ENCODE data around the gene ULBP3. TPM values are rescaled to one million over a fixed set of nuclear protein-coding genes. Genes with fewer than 3 reads are reported as not detected.
"Not testable (repeated sequence)": the region's sequence is repeated elsewhere in the genome, so short reads cannot be mapped to it uniquely, and the experiment has no call there.

Gene ULBP3
- total RNA-seq, 2 experiments from 2014 or later = not detected

- H3K27ac Mint-ChIP-seq; DNase-seq; H3K4me1 Mint-ChIP-seq (ENCODE audit: low read depth); CTCF ChIA-PET; H3K36me3 Mint-ChIP-seq (ENCODE audit: low read depth); H3K9me3 Mint-ChIP-seq; H3K4me3 Mint-ChIP-seq; intact Hi-C loops (cut with micrococcal nuclease): not testable (repeated sequence)
- peaks cover 47% of the 10 kb centered on the region for H3K27me3 Mint-ChIP-seq (ENCODE audit: low read depth)
Measured at GRCh38 chr6:150021870-150022269, 47.1 kb downstream of the ULBP3 start.

GRCh38 chr6:150018846-150019580 is 49.9 kb downstream of the ULBP3 start:
- Mint-ChIP-seq H3K27ac (no peak overlapping the region), H3K4me3 (no peak overlapping the region), H3K9me3 (no peaks in the 10 kb centered on the region), H3K27me3 (ENCODE audit: low read depth) (peaks cover 56% of the 10 kb centered on the region), H3K36me3 (ENCODE audit: low read depth) (no peaks in the 10 kb centered on the region), H3K4me1 (ENCODE audit: low read depth) (peaks cover 11% of the 10 kb centered on the region)
- intact Hi-C loops (cut with micrococcal nuclease) = no loop called here
- CTCF ChIA-PET = no interaction called here
- DNase-seq = no peak

- intact Hi-C loops (cut with micrococcal nuclease) = loop anchor here (1.0 to 2.0 kb wide), 5 partner anchors 12 to 183 kb away; no protein-coding TSS in a partner anchor
- H3K9me3 Mint-ChIP-seq; H3K36me3 Mint-ChIP-seq (ENCODE audit: low read depth); H3K27ac Mint-ChIP-seq; DNase-seq; H3K4me3 Mint-ChIP-seq: not testable (repeated sequence)
- Mint-ChIP-seq H3K27me3 (ENCODE audit: low read depth) (peaks cover 66% of the 10 kb centered on the region), H3K4me1 (ENCODE audit: low read depth) (peaks cover 14% of the 10 kb centered on the region)
- CTCF ChIA-PET = interaction anchor here (0.6 to 2.1 kb wide), 10 partner anchors 8 to 267 kb away, joined by 3 to 14 read pairs (median 4); partner anchors contain the start of gene RAET1L
Measured at GRCh38 chr6:150017186-150017521, 51.8 kb downstream of the ULBP3 start.

- no peaks in the 10 kb centered on the region for H3K9me3 Mint-ChIP-seq
- H3K4me1 Mint-ChIP-seq (ENCODE audit: low read depth) = peaks cover 14% of the 10 kb centered on the region
- CTCF ChIA-PET = interaction anchor here (0.6 to 2.1 kb wide), 11 partner anchors 9 to 266 kb away, joined by 3 to 14 read pairs (median 4); partner anchors contain the start of gene RAET1L
- intact Hi-C loops (cut with micrococcal nuclease) = loop anchor here (1.0 to 2.0 kb wide), 5 partner anchors 11 to 182 kb away; no protein-coding TSS in a partner anchor
- peaks cover 70% of the 10 kb centered on the region for H3K27me3 Mint-ChIP-seq (ENCODE audit: low read depth)
- no peaks in the 10 kb centered on the region for H3K36me3 Mint-ChIP-seq (ENCODE audit: low read depth)
- H3K4me3 Mint-ChIP-seq = no peak overlapping the region
- H3K27ac Mint-ChIP-seq = no peak overlapping the region
- peak; percentile 66 for DNase-seq
Measured at GRCh38 chr6:150016324-150017185, 52.4 kb downstream of the ULBP3 start.

GRCh38 chr6:150015281-150016001 is 53.5 kb downstream of the ULBP3 start:
- H3K9me3 Mint-ChIP-seq; CTCF ChIA-PET; H3K27ac Mint-ChIP-seq; H3K36me3 Mint-ChIP-seq (ENCODE audit: low read depth); H3K4me3 Mint-ChIP-seq: not testable (repeated sequence)
- peaks cover 72% of the 10 kb centered on the region for H3K27me3 Mint-ChIP-seq (ENCODE audit: low read depth)
- DNase-seq = peak; percentile 59
- peaks cover 14% of the 10 kb centered on the region for H3K4me1 Mint-ChIP-seq (ENCODE audit: low read depth)
- intact Hi-C loops (cut with micrococcal nuclease) = loop anchor here (2.0 kb wide), 1 partner anchor 55 kb away; no protein-coding TSS in a partner anchor

- intact Hi-C loops (cut with micrococcal nuclease); CTCF ChIA-PET; H3K4me3 Mint-ChIP-seq: not testable (repeated sequence)
Measured at GRCh38 chr6:150014623-150015280, 54.2 kb downstream of the ULBP3 start.

GRCh38 chr6:150013785-150014622 is 54.9 kb downstream of the ULBP3 start:
- H3K9me3 Mint-ChIP-seq; intact Hi-C loops (cut with micrococcal nuclease); CTCF ChIA-PET; H3K36me3 Mint-ChIP-seq (ENCODE audit: low read depth); DNase-seq; H3K27ac Mint-ChIP-seq; H3K4me3 Mint-ChIP-seq: not testable (repeated sequence)
- Mint-ChIP-seq H3K4me1 (ENCODE audit: low read depth) (peaks cover 14% of the 10 kb centered on the region), H3K27me3 (ENCODE audit: low read depth) (peaks cover 79% of the 10 kb centered on the region)

More at GRCh38 chr6:150014623-150015280, 54.2 kb downstream of the ULBP3 start:
- not testable (repeated sequence) for DNase-seq; H3K36me3 Mint-ChIP-seq (ENCODE audit: low read depth); H3K27ac Mint-ChIP-seq; H3K9me3 Mint-ChIP-seq
- H3K27me3 Mint-ChIP-seq (ENCODE audit: low read depth) = peaks cover 77% of the 10 kb centered on the region
- H3K4me1 Mint-ChIP-seq (ENCODE audit: low read depth) = peaks cover 14% of the 10 kb centered on the region

GRCh38 chr6:150012846-150013784 is 55.8 kb downstream of the ULBP3 start:
- H3K4me3 Mint-ChIP-seq; DNase-seq; H3K36me3 Mint-ChIP-seq (ENCODE audit: low read depth); H3K27ac Mint-ChIP-seq; H3K9me3 Mint-ChIP-seq; intact Hi-C loops (cut with micrococcal nuclease): not testable (repeated sequence)
- Mint-ChIP-seq H3K4me1 (ENCODE audit: low read depth) (peaks cover 20% of the 10 kb centered on the region), H3K27me3 (ENCODE audit: low read depth) (peaks cover 79% of the 10 kb centered on the region)
- CTCF ChIA-PET = interaction anchor here (0.7 kb wide), 1 partner anchor 348 kb away, joined by 3 read pairs; no protein-coding TSS in a partner anchor
